GM18502 (cell line): ENCODE measurements around the gene STEAP1B.

Experiments used
- ATAC-seq: cut with Tn5 transposase; IDR thresholded peaks from one replicate; pipeline ENCODE4 v1.9.1; 2021; ENCODE audit warnings: mild to moderate bottlenecking; ENCODE audit not compliant: unreplicated experiment, poor library complexity

The STEAP1B gene

DNA sequence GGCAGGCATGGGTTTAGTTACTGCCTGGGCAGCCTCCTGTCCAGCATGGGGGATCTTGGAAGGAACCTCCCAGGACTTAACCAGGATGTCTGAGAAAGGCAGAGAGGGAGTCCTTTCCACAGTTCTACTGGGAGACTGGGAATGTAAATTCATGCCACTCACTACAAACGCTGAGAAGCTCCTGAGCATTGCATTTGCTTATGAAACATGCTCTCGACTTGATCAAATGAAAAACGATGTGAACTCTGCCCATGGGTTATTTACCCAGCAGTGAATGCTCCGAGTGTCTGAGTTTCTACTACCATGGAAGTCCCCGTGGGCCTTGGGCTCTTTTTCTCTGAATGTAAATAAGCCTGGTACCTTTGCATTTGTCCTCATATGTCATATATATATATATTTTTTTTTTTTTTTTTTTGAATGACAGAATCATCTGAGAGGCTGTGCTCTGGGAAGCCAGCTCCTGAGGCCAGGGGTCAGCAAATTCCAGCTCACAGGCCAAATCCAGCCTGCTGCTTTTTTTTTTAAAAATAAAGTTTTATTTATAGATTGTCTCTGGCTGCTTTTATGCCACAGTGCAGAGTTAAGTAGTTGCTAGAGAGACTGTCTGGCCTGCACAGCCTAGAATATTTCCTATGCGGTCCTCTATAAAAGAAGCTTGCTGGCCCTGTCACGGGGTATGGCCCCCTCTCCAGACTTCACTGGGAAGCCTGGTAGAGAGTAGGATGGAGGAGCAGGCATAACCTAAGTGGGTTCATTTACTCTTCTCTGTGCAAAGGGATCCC is 121.6 kb downstream of the STEAP1B start:
- no peak for ATAC-seq

DNA sequence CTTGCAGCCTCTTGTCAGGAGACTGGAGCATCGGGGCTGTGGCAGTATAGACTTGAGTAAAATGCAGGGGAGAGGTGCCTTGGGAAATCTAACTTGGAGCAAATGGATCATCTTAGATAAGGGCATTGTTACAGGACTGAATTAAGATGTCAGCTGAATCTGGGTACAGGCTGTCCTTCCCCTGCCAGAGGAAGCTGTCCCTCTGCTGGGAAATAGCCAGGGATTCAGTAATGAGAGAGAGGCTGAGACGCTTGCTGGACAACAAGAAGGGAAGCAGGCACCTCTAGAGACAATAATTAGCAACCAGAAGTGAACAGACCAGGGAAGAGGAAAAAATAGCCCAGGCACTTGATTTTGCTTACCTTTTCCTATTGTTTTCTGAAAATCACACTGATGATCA is 122.3 kb downstream of the STEAP1B start:
- no peak for ATAC-seq

DNA sequence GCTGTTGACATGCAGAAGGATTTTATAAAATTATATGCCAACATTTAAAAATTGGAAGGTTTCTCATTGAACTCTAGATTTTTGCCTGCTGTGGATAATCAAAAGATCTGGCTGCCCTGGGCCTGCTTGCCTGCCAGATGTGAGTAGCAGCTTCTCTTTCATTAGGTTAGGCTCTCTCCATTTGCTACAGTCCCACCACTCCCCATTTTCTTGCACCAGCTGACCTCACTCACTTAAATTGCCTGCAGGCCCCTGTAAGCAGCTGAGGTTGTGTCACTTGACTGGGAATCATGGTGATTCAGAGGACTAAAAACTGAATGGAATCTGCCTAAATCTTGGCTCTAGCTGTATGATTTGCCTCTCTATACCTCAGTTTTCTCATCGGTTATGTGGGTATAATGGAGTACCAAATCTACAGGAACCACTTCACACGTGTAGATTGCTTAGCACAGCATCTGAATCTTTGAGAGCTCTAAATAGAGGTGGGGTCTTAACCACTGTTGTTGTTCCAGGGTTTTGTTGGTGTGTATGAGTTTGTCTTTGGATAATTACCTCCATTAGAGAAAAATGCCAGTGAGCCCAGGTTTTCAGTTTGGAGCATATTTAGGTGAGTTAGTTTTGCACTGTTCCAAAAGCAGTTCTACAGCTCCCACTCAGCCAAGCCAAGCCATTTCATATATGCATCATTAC is 124.5 kb downstream of the STEAP1B start:
- no peak for ATAC-seq

DNA sequence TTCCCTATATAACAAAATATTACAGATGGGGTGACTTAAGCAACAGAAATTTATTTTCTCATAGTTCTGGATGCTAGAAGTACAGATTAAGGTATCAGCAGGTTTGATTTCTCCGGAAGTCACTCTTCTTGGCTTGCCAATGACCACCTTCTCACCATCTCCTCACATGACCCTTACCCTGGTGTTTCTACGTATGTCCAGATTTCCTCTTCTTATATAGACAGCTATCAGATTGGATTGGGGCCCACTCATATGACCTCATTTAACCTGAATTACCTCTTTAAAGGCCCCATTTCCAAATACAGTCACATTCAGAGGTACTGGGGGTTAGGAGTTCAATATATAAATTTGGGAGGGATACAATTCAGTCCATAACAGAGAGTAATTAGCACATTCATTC is 126.1 kb downstream of the STEAP1B start:
- no peak for ATAC-seq

DNA sequence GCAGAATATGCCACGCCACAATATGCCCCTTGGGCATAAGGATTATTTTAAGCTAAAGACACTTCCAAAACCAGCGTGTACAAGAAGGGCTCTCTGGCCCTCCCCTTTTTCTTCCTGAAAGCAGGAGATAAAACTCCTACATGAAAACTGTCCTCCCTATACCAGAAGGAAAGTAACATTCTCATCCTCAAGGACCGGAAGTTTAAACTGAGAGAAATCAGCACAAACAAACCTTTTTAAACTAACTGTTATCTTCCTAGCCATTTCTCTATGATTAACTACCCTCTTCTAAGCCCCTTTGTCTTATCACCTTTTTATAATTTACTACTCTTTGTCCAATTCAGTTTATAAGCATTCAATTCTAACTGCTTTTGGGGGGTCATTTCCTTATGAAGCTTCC is 126.6 kb downstream of the STEAP1B start:
- no peak for ATAC-seq

DNA sequence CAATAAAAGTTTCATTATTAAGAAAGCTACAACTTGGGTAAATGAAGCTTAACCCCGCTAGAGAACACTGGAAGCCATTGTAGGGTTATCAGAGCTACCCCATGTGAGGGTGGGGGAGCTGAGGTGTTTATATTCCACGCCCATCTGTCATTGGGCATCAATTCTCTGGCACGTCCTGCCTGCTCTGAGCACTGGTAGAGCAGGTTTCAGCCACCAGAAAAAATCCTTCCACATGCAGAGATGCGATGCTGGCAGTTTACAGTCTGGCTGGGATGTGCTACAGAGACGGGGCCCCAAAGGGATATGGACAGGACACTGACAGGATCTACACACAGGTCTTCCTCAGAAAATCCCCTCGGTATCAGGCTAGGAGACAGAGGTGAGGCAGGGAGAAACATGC is 127.1 kb downstream of the STEAP1B start:
- no peak for ATAC-seq

DNA sequence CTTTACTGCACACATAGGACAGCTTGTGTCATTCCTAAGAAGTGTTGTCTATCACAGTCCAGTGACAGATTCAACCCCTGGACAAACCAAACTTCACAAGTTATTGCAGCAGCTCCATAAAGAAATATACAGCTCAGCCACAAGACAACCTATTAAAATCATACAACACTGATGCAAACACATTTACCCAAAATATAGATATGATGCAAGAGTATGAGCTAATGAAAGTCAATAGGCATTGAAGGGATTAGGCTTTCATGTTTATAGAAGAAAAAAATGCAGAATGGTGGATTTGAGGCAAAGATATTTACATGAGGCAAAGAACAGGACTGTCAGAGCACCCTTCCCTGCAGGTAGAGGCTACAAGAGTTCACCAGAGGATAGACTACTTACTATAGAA is 128.1 kb downstream of the STEAP1B start:
- ATAC-seq = no peak
